8988T (cell line): ENCODE measurements around the gene DVL1.

Experiments
- DNase-seq: peaks from one replicate; pipeline ENCODE4 v3.0.0; 2011

DVL1 gene

GRCh38 chr1:1355416-1355815 is 6.2 kb upstream of the DVL1 start:
- DNase-seq, result peak; percentile 85

GRCh38 chr1:1354271-1355247 is 5.3 kb upstream of the DVL1 start:
- peak; percentile 17 for DNase-seq

DNA sequence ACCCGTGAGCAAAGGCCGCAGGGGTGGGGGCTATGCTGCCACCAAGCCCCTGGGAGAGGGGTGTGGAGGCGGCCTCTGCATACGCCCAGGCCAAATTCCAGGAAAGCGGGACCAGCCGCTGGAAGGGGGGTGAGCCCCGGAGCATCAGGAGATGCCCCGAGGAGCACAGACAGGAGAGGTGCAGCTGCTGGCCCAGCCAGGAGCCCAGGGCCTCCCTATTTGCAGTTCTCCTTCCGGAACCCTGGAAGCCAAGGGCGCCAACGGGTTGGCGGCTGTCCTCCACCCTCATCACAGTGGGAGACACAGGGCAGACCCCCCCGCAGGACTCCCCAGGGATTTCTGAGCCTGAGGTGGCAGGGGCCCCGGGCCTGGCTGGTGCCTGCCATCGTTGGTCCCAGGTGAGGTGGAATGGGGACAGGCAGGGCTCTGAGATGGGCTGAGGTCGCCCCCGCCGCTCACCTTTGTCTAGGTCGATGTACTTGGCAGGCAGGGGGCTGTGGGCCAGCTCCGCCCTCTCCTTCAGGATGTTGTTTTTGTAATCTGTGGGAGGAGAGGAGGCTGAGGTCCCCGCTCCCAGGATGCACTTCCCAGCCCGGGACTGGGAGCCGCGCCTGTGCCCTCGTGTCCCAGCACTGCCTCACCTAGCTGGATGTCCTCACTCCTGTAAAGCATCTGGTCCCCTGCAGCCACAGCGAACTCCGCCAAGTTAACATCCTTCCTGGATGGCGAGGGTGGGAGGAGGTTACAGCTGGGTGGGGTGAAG is 4.4 kb upstream of the DVL1 start:
- DNase-seq, result peak; percentile 37

DNA sequence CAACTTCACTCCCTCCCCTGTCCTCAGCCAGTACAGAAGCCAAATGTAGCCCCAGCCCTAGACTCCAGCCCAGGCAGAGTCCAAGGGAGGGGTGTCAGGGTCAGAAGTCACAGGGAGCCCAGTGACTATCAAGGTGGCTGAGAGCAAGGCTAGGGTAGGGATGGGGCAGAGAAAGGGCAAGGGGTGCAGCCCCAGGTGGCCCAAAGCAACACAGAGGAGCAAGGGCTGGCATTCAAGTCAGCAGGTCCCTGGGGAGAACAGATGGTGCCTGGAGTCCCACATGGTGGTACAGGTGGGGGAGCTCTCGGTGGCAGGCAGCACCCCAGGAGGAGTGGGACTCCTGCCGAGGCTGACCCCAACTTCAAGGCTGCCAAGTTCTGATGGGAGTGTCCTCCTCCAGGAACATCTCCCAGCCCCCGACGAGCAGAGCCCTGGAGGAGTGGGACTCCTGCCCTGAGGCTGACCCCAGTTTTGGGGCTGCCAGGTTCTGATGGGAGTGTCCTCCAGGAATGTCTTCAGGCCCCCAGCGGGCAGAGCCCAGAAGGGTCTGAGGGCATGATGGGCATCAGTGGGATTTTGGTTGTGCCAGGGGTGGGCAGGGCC is 3.7 kb upstream of the DVL1 start:
- no peak for DNase-seq

GRCh38 chr1:1351511-1352427 is 2.6 kb upstream of the DVL1 start:
- DNase-seq, result no peak

GRCh38 chr1:1348420-1349255 is 580 bp downstream of the DVL1 start:
- DNase-seq, result no peak

DNA sequence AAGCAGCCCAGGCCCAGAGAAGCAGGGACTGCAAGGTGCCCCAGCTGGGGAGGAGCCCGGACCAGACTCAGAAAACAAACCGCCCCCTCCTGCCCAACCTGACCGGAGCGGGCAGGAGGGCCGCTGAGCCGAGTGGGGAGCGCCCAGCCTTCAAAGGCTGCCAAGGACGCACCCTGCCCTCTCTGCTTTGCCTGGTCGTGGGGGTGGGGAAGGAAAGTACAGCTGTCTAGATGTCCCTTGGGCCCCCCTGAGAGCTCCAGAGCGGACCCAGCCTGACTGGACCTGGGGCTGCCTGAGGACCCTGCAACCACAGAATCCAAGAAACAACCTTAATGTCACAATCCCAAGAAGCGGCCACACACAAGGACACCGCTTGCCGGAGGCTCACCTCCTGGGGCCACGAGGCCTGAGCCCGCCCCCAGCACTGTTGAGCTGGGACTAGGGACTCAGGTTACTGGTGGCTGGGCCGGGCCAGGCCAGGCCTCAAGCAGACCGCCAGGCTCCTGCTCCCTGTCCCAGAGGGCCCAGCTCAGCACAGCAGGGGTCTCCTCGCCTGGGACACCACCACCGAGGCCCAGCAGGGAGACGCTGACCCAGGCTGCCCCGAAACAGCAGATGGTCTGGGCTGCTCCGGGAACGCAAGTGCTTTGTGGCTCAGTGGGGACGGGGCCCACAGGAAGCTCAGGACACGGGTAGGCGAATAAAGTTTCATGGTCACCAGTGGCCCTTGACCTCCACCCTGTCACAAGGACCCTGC is 1.4 kb downstream of the DVL1 start:
- DNase-seq, result peak; percentile 72

DNA sequence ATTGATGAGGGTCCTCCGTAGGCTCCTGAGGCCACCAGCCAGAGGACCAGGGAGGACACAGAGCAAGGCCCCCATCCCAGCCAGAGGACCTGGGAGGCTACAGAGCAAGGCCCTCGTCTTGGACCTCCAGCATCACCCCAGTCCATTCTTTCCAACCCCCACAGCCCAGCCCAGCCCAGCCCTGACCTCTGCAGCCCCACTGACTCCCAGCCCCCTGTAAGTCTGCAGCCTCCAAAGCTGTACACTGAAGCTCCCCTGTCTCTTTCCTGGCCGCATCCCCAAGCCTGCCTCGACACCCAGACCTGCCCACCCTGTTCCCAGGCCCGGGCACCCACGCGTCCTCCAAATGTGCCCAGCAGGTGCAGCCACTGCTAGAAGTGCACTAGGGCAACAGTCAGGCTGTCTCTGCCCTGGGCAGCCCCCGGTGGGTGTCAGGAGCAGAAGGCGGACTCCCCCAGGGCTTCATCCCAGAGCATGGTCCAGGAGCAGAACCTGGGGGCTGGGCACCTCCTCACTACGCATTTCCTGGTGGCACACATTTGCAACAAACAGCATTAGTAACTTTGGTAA is 2.1 kb downstream of the DVL1 start:
- DNase-seq, result no peak

GRCh38 chr1:1346501-1346890 is 2.7 kb downstream of the DVL1 start:
- DNase-seq, result no peak

DNA sequence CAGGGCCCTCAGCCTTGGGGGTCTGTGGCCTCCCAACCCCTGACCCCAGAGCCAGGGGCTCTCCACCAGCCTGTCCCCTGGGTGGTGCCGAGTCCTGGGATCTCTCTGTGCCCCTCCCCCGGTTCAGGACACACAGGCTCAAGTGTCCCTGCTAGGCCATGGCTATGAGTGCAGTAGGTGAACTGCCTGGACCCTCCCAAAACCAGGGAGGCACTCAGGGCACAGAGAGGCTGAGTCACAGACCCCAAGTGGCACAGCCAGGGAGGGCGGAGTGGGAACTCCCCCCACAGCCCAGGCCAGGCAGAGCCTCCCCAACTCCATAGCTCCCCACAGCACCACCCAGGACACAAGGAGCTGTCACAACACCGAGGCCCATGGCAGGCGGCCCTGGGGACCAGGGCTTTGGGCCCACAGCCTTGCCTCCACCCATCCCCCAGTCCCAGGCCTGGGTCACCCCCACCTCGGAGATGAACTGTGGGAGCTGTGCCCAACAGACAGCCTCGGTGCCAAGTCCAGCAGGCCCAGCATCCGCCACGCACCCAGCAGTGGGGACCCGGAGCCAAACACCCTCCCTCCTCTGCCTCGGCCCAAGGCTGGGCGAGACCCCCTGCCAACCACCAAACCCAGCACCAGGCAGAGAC is 3.2 kb downstream of the DVL1 start:
- no peak for DNase-seq

GRCh38 chr1:1345384-1345783 is 3.8 kb downstream of the DVL1 start:
- no peak for DNase-seq

GRCh38 chr1:1344655-1345361 is 4.4 kb downstream of the DVL1 start:
- peak; percentile 97 for DNase-seq

- no peak for DNase-seq
Measured at GRCh38 chr1:1343811-1344421, 5.3 kb downstream of the DVL1 start.

GRCh38 chr1:1342584-1343115 is 6.6 kb downstream of the DVL1 start:
- no peak for DNase-seq

DNA sequence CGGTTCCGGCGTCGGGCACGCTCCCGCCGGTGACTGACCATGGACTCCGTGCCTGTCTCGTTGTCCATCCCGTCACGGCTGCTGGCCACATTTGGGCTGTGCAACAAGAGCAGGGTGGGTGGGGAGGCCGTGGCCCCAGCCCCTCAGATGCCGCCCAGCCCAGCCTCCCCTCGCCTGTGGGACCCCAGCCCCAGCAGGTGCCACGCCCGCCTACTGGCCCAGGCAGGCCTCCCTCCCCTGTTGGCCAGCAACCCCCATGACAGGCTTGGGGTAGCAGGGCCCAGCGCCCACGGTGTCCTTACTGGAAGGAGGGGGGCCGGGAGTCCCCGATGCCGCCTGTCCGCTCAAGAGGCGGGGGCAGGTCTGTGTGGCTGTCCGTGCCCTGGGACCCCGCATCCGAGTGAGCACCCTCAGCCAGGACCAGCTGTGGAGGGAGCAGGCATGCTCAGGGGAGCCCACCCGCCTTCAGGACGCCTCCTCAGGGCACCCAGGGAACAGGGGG is 7.1 kb downstream of the DVL1 start:
- DNase-seq, result no peak

DNA sequence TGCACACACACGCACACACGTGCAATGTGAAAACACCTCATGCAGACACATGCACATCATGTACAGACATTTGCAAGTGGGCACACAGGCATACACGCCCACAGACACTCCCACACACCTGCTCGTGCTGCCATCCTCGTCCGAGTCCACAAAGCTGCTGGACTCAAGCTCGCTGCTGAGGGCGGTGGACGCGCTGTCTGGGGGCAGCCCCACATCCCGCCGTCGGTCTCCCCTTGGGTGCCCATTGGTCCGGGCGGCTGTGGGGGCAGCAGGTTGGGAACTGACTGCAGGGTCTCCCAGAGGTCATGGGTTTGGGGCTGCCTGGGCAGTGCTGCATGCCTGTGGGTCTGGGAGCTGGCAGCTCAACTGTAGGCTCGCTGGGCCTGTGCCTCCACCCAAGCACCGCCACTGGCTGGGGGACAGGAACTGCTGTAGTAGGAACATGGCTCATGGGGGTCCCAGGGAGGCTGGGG is 7.6 kb downstream of the DVL1 start:
- DNase-seq, result no peak

DNA sequence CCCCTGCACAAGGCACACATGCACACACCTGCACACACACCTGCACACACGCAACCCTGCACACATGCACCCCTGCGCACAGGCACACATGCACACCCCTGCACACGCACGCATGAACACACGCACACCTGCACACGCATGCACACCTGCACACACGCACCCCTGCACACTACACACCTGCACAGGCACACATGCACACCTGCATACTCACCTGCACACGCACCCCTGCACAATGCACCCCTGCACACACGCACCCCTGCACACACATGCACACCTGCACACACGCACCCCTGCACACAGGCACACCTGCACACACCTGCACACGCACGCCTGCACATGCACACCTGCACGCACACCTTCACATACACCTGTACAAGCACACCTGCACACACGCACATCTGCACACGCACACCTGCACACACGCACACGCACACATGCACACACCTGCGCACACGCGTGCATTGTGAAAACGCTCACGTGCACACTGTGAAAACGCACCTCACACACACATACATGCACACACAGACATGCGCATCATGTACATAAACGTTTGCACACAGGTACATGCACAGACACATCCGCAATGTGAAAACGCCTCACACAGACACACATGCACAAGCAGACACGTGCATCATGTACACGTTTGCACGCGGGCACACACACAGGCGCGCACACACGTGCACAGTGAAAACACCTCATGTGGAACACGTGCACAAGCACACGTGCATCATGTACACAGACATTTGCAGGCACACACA is 8.2 kb downstream of the DVL1 start:
- no peak for DNase-seq
